Activated CD4-positive, alpha-beta T cell treated with anti-CD3 and anti-CD28 coated beads, Interleukin-2, amount 10 ng/mL, durations not matched to agents 24 days and 14 days (primary cell): ENCODE results near the gene C20orf173. TPM values are rescaled to one million over a fixed set of nuclear protein-coding genes. Genes with fewer than 3 reads are reported as not detected.

Source experiments
- DNase-seq: peaks from one replicate; pipeline ENCODE4 v3.0.0; 2022
- H3K27ac Mint-ChIP-seq: one replicate; pipeline ENCODE4 v1.8.0; 2022; ENCODE audit warnings: mild to moderate bottlenecking, mixed read lengths
- H3K27me3 Mint-ChIP-seq: one replicate; pipeline ENCODE4 v1.8.0; 2022; ENCODE audit warnings: mixed read lengths
- H3K36me3 Mint-ChIP-seq: one replicate; pipeline ENCODE4 v1.8.0; 2022; ENCODE audit warnings: low read depth, mild to moderate bottlenecking, mixed read lengths
- H3K4me1 Mint-ChIP-seq: one replicate; pipeline ENCODE4 v1.8.0; 2021; ENCODE audit warnings: mixed read lengths
- H3K4me3 Mint-ChIP-seq: one replicate; pipeline ENCODE4 v1.8.0; 2022; ENCODE audit warnings: mild to moderate bottlenecking, moderate library complexity, mixed read lengths
- H3K9me3 Mint-ChIP-seq: one replicate; pipeline ENCODE4 v1.8.0; 2021; ENCODE audit warnings: mixed read lengths
- intact Hi-C: fragments of 100-400 bp; cut with micrococcal nuclease; formaldehyde crosslinking; loops from one replicate; pipeline ENCODE4 v1.15.1; 2023
- total RNA-seq: library from RNA; stranded (reverse); gene quantifications from 2 replicates; pipeline ENCODE4 v1.2.3, GENCODE V29; 2022

Gene C20orf173
- total RNA-seq, 1 donor from 2014 or later = not detected

DNA sequence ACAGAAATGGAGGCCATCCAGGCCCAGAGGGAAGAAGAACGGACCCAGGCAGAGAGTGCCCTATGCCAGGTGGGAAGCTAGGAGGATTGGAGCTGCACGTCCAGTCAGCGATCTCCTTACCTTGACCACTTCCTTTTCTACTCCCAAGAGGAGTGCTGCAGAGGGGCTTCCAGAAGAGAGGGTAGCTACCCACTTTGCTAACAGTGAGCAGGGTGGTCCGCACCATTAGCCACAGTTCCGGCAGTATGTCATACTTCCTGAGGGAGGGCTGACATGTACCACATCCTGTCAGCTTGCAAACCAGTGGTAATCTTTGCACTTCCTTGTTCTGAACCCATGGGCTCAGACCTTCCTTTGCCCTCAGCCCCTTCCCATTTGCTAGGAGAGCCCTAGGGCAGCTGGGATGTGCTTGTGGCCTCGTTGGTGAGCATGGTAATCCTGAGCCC is 38.7 kb downstream of the C20orf173 start:
- Mint-ChIP-seq H3K9me3 (no peaks in the 10 kb centered on the region), H3K4me3 (peak overlapping the region; percentile 98), H3K27me3 (no peaks in the 10 kb centered on the region), H3K4me1 (peaks cover 42% of the 10 kb centered on the region), H3K27ac (peak overlapping the region; percentile 99), H3K36me3 (peaks cover 52% of the 10 kb centered on the region)
- intact Hi-C loops = loop anchor here (2.0 to 5.0 kb wide), 2 partner anchors 33 to 50 kb away; partner anchors contain the start of gene CEP250
- DNase-seq = peak; percentile 91

DNA sequence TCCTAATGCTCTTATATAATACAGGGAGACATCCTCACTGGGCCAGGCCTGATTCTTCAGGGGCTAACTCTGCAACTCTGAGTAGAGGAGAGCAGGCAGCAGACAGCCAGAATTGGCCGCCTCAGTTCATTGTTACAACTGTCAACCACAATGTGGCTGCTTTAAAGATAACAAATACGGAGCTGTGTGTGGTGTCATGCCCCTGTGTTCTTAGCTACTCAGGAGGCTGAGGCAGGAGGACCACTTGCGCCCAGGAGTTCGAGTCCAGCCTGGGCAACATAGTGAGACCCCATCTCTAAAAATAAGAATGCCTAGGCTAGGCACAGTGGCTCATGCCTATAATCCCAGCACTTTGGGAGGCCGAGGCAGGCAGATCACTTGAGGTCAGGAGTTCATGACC is 39.7 kb downstream of the C20orf173 start:
- intact Hi-C loops = loop anchor here (2.0 to 5.0 kb wide), 2 partner anchors 32 to 51 kb away; partner anchors contain the start of gene CEP250
- H3K4me1 Mint-ChIP-seq = peaks cover 40% of the 10 kb centered on the region
- peak overlapping the region; percentile 84 for H3K4me3 Mint-ChIP-seq
- no peaks in the 10 kb centered on the region for H3K9me3 Mint-ChIP-seq
- H3K36me3 Mint-ChIP-seq = peaks cover 47% of the 10 kb centered on the region
- H3K27ac Mint-ChIP-seq = peak overlapping the region; percentile 65
- no peaks in the 10 kb centered on the region for H3K27me3 Mint-ChIP-seq
- DNase-seq = peak; percentile 70

DNA sequence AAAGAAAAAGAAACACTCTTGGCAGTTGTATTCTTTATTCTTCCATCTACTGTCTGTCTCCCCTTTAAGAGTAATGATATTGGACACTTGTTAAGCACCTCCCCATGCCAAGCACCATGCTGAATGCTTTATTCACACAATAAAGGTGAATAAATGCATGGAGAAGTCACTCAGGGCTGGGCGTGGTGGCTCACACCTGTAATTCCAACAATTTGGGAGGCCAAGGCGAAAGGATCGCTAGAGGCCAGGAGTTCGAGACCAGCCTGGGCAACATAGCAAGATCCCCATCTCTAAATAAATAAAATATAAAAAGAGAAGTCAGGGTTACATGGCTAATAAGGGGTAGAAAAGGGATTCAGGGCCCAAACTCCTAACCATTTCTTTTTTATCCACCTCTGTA is 42.0 kb downstream of the C20orf173 start:
- DNase-seq = no peak
- peaks cover 48% of the 10 kb centered on the region for H3K36me3 Mint-ChIP-seq
- no peak overlapping the region for H3K4me3 Mint-ChIP-seq
- peaks cover 38% of the 10 kb centered on the region for H3K4me1 Mint-ChIP-seq
- no peaks in the 10 kb centered on the region for H3K27me3 Mint-ChIP-seq
- intact Hi-C loops = no loop called here
- H3K27ac Mint-ChIP-seq = no peak overlapping the region
- peaks cover 4% of the 10 kb centered on the region for H3K9me3 Mint-ChIP-seq

DNA sequence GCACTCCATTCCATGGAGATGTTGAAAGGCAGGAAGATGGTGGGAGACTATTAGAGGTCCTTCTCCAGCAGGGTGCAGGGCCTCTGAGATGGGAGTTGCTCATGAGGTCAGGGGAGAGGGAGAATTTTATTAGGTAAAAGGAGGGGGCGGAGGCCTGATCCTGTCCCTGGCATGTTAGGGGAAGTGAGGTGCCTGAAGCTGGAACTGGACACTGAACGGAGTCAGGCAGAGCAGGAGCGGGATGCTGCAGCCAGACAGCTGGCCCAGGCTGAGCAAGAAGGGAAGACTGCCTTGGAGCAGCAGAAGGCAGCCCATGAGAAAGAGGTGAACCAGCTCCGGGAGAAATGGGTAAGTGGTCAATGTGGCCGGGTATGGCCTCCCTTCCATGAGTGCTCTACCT is 49.7 kb downstream of the C20orf173 start:
- Mint-ChIP-seq H3K36me3 (peaks cover 37% of the 10 kb centered on the region), H3K4me1 (peaks cover 10% of the 10 kb centered on the region), H3K27me3 (no peaks in the 10 kb centered on the region), H3K27ac (peak overlapping the region; percentile 8), H3K9me3 (peaks cover 4% of the 10 kb centered on the region), H3K4me3 (no peak overlapping the region)
- DNase-seq = no peak
- intact Hi-C loops = no loop called here

DNA sequence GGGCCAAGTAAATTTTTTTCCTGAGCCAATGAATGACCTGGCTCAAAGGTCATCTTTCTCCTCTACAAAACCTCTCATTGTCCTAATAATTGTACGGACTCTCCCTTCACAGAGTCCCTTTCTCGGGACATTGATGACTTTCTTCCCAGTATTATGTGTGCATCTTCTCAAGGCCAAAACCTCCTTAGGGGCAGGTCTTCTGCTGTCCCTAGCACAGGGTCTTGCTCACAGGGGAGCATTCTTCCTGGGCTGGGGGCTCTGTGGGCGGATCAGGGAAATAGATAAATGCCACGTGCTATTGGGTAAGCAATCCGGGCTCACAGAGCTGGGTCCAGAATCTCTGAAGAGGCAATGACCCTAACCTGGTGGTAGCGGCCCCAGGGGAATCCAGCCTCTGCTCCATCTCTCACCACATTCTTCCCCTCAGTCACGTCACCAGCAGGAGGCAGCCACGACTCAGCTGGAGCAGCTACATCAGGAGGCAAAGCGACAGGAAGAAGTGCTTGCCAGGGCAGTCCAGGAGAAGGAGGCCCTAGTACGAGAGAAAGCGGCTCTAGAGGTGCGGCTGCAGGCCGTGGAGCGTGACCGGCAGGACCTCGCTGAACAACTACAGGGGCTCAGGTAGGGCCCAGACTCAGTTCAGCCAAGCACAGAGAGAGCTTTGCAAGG is 50.5 kb downstream of the C20orf173 start:
- Mint-ChIP-seq H3K4me3 (no peak overlapping the region), H3K9me3 (no peaks in the 10 kb centered on the region), H3K27ac (peak overlapping the region; percentile 39), H3K4me1 (peaks cover 8% of the 10 kb centered on the region), H3K27me3 (no peaks in the 10 kb centered on the region), H3K36me3 (peaks cover 28% of the 10 kb centered on the region)
- intact Hi-C loops = no loop called here
- peak; percentile 68 for DNase-seq

Other genes starting within 250 kb of the C20orf173 start
- 211 and 216 TPM in 2 replicates for gene EIF6, start 244.9 kb downstream of the C20orf173 start, total RNA-seq
- gene FAM83C, start 237.2 kb downstream of the C20orf173 start, total RNA-seq = not detected in 2 replicates
- gene UQCC1, start 117.7 kb downstream of the C20orf173 start, total RNA-seq = 52.1 and 60.6 TPM in 2 replicates
- gene GDF5, start 91.4 kb downstream of the C20orf173 start, total RNA-seq = not detected in 2 replicates
- gene CEP250, start 74.1 kb downstream of the C20orf173 start, total RNA-seq = 46.8 and 48.8 TPM in 2 replicates
- 123 and 136 TPM in 2 replicates for gene ERGIC3, start 12.4 kb upstream of the C20orf173 start, total RNA-seq
- 3.5 and 5.2 TPM in 2 replicates for gene SPAG4, start 86.2 kb upstream of the C20orf173 start, total RNA-seq
- 317 and 318 TPM in 2 replicates for gene CPNE1, start 135.2 kb upstream of the C20orf173 start, total RNA-seq
- 148 and 151 TPM in 2 replicates for gene RBM12, start 135.2 kb upstream of the C20orf173 start, total RNA-seq
- 41.3 and 42.8 TPM in 2 replicates for gene NFS1, start 169.7 kb upstream of the C20orf173 start, total RNA-seq
- 82.3 and 94.9 TPM in 2 replicates for gene ROMO1, start 169.8 kb upstream of the C20orf173 start, total RNA-seq
- 352 and 354 TPM in 2 replicates for gene RBM39, start 212.6 kb upstream of the C20orf173 start, total RNA-seq
- gene PHF20, start 242.4 kb upstream of the C20orf173 start, total RNA-seq = 53.8 and 62.9 TPM in 2 replicates